ENCODE data around the gene TEX14. TPM values are rescaled to one million over a fixed set of nuclear protein-coding genes. Genes with fewer than 3 reads are reported as not detected.

Gene TEX14
- total RNA-seq, 2 donors from 2014 or later: not detected

GRCh38 chr17:58534331-58534730 lies 157.5 kb downstream of the TEX14 start:
- Histone ChIP-seq H3K4me1 (peaks cover 0 to 69% of the 10 kb centered on the region in 2 donors), H3K27ac (peak overlapping the region; percentile 49 to 54), H3K4me3 (no peak overlapping the region), H3K9me3 (no peaks in the 10 kb centered on the region), H3K27me3 (no peaks in the 10 kb centered on the region), H3K36me3 (no peaks in the 10 kb centered on the region)
- TF ChIP-seq CTCF (IDR thresholded peaks at IDR 0.05): no peak
- DNase-seq (ENCODE audit: low spot score): no peak

- H3K4me1 ChIP-seq: peaks cover 0 to 69% of the 10 kb centered on the region in 2 donors
- TF ChIP-seq CTCF (IDR thresholded peaks at IDR 0.05): no peak
- H3K27ac ChIP-seq: no peak overlapping the region
These were observed 158.1 kb downstream of the TEX14 start for GRCh38 chr17:58533616-58534188.

GRCh38 chr17:58532555-58532951 lies 159.3 kb downstream of the TEX14 start:
- H3K4me1 ChIP-seq: peaks cover 0 to 75% of the 10 kb centered on the region in 2 donors
- no peaks in the 10 kb centered on the region for H3K27me3 ChIP-seq
- H3K4me3 ChIP-seq: peak overlapping the region in 1 of 2 donors; percentile 67
- DNase-seq (ENCODE audit: low spot score): no peak
- no peaks in the 10 kb centered on the region for H3K36me3 ChIP-seq
- no peak for TF ChIP-seq CTCF (IDR thresholded peaks at IDR 0.05)
- peak overlapping the region in 1 of 2 donors; percentile 64 for H3K27ac ChIP-seq
- H3K9me3 ChIP-seq: no peaks in the 10 kb centered on the region

More at GRCh38 chr17:58533616-58534188, 158.1 kb downstream of the TEX14 start:
- H3K36me3 ChIP-seq: no peaks in the 10 kb centered on the region
- no peaks in the 10 kb centered on the region for H3K9me3 ChIP-seq
- DNase-seq (ENCODE audit: low spot score): no peak
- H3K27me3 ChIP-seq: no peaks in the 10 kb centered on the region
- no peak overlapping the region for H3K4me3 ChIP-seq

- peak overlapping the region; percentile 42 to 67 for H3K4me3 ChIP-seq
- H3K27me3 ChIP-seq: no peaks in the 10 kb centered on the region
- no peak for TF ChIP-seq CTCF (IDR thresholded peaks at IDR 0.05)
These were observed 159.9 kb downstream of the TEX14 start for GRCh38 chr17:58531661-58532554.

GRCh38 chr17:58531122-58531521 lies 160.7 kb downstream of the TEX14 start:
- TF ChIP-seq CTCF (IDR thresholded peaks at IDR 0.05): no peak
- Histone ChIP-seq H3K9me3 (no peaks in the 10 kb centered on the region), H3K4me3 (peak overlapping the region; percentile 42 to 67), H3K27ac (peak overlapping the region; percentile 50 to 75), H3K4me1 (peaks cover 0 to 79% of the 10 kb centered on the region in 2 donors), H3K27me3 (no peaks in the 10 kb centered on the region), H3K36me3 (no peaks in the 10 kb centered on the region)
- no peak for DNase-seq (ENCODE audit: low spot score)

More at GRCh38 chr17:58531661-58532554, 159.9 kb downstream of the TEX14 start:
- DNase-seq (ENCODE audit: low spot score): no peak
- Histone ChIP-seq H3K4me1 (peaks cover 0 to 78% of the 10 kb centered on the region in 2 donors), H3K36me3 (no peaks in the 10 kb centered on the region), H3K9me3 (no peaks in the 10 kb centered on the region), H3K27ac (peak overlapping the region; percentile 59 to 75)

Data from right atrium auricular region (tissue), 2 donors.